ENCODE data around the gene CCDC192. TPM values are rescaled to one million over a fixed set of nuclear protein-coding genes. Genes with fewer than 3 reads are reported as not detected.

The CCDC192 gene
- total and polyA plus RNA-seq, 3 experiments from 2014 or later: not detected

DNA sequence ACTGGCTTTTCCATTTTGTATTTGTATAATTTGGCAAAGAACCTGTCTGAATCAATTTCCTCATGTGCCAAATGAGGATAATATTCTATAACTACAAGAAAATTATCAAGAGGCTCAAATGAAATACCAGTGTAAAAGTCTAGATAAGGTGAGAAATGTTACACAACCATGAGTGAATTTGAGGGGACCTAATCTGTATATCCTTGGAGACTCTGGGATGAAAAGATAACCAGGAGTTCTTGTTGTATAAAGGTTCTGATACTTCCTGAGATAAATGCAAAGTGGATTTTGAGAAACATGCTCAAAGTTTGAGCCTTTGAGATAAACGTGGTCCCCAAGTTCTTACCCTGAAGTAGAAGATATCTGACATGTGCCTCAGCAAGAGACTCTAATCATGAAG is 260.0 kb downstream of the CCDC192 start:
- Histone ChIP-seq H3K4me3 (ENCODE audit: low read length) (no peak overlapping the region), H3K27ac (ENCODE audit: low read depth, low read length) (no peak overlapping the region), H3K36me3 (ENCODE audit: insufficient read depth, low read length) (no peaks in the 10 kb centered on the region), H3K27me3 (ENCODE audit: insufficient read depth, low read length, poor library complexity, severe bottlenecking) (no peaks in the 10 kb centered on the region), H3K9me3 (ENCODE audit: low read length) (no peaks in the 10 kb centered on the region), H3K4me1 (ENCODE audit: insufficient read depth, low read length) (peaks cover 6% of the 10 kb centered on the region)
- Mint-ChIP-seq H3K4me3 (no peak overlapping the region), H3K9me3 (peaks cover 0 to 2% (median 0%) of the 10 kb centered on the region in 5 donors), H3K36me3 (peaks cover 11 to 26% (median 21%) of the 10 kb centered on the region in 3 donors), H3K4me1 (peaks cover 0 to 17% (median 16%) of the 10 kb centered on the region in 3 donors), H3K27ac (no peak overlapping the region), H3K27me3 (no peaks in the 10 kb centered on the region)
- POLR2A ChIA-PET: no interaction called here
- CTCF ChIA-PET: no interaction called here
- DNase-seq: no peak

DNA sequence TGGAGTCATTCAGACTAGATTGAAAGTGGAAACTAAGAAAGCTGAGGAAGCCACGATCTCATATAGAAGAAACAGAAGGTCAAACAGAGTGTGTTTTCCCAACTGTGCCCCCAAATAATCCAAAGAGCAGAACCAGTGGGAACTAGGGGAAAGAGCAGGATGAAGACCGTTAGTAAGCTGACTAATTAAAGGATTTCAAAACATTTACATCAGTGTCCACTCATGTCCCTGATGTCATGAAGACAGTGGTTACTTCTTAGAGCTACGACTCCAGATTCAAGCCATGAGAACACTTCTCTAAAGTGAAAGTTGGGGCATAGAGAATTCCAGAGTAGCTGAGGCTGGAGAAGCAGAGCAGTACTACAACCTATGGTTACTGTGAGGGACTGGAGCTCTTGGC is 260.7 kb downstream of the CCDC192 start:
- POLR2A ChIA-PET: no interaction called here
- Histone ChIP-seq H3K27ac (ENCODE audit: low read depth, low read length) (no peak overlapping the region), H3K27me3 (ENCODE audit: insufficient read depth, low read length, poor library complexity, severe bottlenecking) (no peaks in the 10 kb centered on the region), H3K9me3 (ENCODE audit: low read length) (no peaks in the 10 kb centered on the region), H3K36me3 (ENCODE audit: insufficient read depth, low read length) (no peaks in the 10 kb centered on the region), H3K4me1 (ENCODE audit: insufficient read depth, low read length) (peaks cover 6% of the 10 kb centered on the region), H3K4me3 (ENCODE audit: low read length) (no peak overlapping the region)
- no peak overlapping the region for H3K4me3 Mint-ChIP-seq
- CTCF ChIA-PET: no interaction called here
- H3K4me1 Mint-ChIP-seq: peaks cover 0 to 17% (median 14%) of the 10 kb centered on the region in 3 donors
- no peaks in the 10 kb centered on the region for H3K27me3 Mint-ChIP-seq
- H3K9me3 Mint-ChIP-seq: peaks cover 0 to 2% (median 0%) of the 10 kb centered on the region in 5 donors
- no peak overlapping the region for H3K27ac Mint-ChIP-seq
- peaks cover 10 to 26% (median 21%) of the 10 kb centered on the region in 3 donors for H3K36me3 Mint-ChIP-seq
- no peak for DNase-seq

DNA sequence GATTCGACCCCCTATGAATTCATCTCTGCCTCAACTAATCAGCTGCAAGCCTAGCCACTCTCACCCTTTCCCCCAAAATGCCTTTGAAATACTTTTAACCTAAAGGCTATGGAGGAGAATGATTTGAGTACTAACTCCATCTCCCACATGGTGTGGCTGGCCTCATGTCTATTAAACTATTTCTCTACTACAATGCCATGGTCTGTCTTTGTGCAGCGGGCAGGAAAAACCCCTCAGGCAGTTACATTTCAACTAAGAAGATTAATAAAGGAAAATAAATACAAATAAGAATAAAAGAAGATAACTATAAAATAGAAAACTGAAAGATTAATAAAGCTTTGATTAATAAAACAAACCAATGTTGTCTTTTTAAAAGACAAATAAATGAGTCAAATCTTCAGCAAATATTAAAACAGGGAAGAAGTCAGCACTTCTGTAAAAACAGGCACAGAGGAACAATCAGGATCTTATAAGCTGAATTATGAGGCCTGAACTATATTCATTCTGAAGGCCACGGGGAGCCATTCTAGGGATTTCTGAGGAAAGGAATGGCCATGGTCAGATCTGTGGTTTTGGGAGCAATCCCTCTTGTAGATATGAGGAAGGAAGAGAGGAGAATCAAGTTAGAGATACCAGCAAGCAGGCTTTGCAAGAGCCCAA is 264.3 kb downstream of the CCDC192 start:
- H3K36me3 Mint-ChIP-seq: peaks cover 17 to 28% (median 21%) of the 10 kb centered on the region in 3 donors
- POLR2A ChIA-PET: no interaction called here
- Histone ChIP-seq H3K4me1 (ENCODE audit: insufficient read depth, low read length) (no peaks in the 10 kb centered on the region), H3K27ac (ENCODE audit: low read depth, low read length) (no peak overlapping the region), H3K4me3 (ENCODE audit: low read length) (no peak overlapping the region), H3K36me3 (ENCODE audit: insufficient read depth, low read length) (no peaks in the 10 kb centered on the region), H3K27me3 (ENCODE audit: insufficient read depth, low read length, poor library complexity, severe bottlenecking) (no peaks in the 10 kb centered on the region), H3K9me3 (ENCODE audit: low read length) (no peaks in the 10 kb centered on the region)
- H3K27ac Mint-ChIP-seq: no peak overlapping the region
- H3K9me3 Mint-ChIP-seq: peaks cover 0 to 2% (median 0%) of the 10 kb centered on the region in 5 donors
- DNase-seq: no peak
- no peak overlapping the region for H3K4me3 Mint-ChIP-seq
- CTCF ChIA-PET: no interaction called here
- no peaks in the 10 kb centered on the region for H3K27me3 Mint-ChIP-seq
- no peaks in the 10 kb centered on the region for H3K4me1 Mint-ChIP-seq

DNA sequence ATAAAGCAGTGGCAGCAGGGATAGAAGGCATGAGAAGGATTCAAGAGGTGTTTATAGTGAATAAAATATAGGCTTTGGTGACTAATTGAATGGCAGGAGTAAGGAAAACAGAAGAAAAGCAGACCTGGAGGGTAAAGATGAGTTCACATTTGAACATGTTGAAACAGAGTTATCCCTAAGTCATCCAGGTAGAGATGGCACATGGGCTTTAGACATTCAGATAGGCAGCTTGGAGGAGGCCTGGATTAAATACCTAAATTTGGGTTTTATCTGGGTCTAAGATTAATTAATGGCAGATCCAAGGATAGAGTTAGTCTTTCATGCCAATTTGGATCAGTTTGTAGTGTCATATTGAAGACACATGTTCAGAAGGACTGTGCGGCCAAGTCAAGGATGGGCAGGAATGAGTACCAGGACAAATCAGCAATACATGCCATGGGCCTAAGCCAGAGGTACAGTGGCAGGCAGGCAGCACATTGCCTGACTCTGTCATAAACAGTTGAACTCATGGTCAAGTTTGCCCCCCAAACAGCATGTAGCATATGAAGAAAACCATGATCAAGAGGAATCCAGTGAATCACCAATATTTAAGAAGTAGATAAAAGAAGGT is 264.9 kb downstream of the CCDC192 start:
- Histone ChIP-seq H3K36me3 (ENCODE audit: insufficient read depth, low read length) (no peaks in the 10 kb centered on the region), H3K4me3 (ENCODE audit: low read length) (no peak overlapping the region), H3K9me3 (ENCODE audit: low read length) (no peaks in the 10 kb centered on the region), H3K27me3 (ENCODE audit: insufficient read depth, low read length, poor library complexity, severe bottlenecking) (no peaks in the 10 kb centered on the region), H3K27ac (ENCODE audit: low read depth, low read length) (no peak overlapping the region), H3K4me1 (ENCODE audit: insufficient read depth, low read length) (no peaks in the 10 kb centered on the region)
- ChIA-PET POLR2A (no interaction called here), CTCF (no interaction called here)
- Mint-ChIP-seq H3K27ac (no peak overlapping the region), H3K27me3 (no peaks in the 10 kb centered on the region), H3K36me3 (peaks cover 17 to 29% (median 21%) of the 10 kb centered on the region in 3 donors), H3K9me3 (peaks cover 0 to 2% (median 0%) of the 10 kb centered on the region in 5 donors), H3K4me1 (no peaks in the 10 kb centered on the region), H3K4me3 (no peak overlapping the region)
- DNase-seq: no peak

DNA sequence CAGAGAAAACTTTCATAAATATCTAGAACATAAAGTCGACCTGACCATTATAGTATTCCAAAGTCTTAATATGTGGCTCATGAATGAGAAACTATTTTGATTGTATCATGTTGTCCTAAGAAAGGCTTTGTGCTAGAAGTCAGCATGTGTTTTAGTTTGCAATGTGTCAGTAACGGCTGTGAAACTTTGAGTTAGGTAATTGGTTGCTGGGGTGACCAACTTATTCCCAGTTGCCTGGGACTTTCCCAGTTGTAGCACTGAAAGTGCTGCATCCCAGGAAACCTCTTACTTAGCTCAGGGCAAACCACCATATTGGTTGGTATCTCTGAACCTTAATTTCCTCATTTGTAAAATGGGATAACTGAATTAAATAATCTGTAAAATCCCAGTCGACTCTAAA is 265.8 kb downstream of the CCDC192 start:
- H3K9me3 ChIP-seq (ENCODE audit: low read length): no peaks in the 10 kb centered on the region
- H3K27me3 ChIP-seq (ENCODE audit: insufficient read depth, low read length, poor library complexity, severe bottlenecking): no peaks in the 10 kb centered on the region
- DNase-seq: no peak
- Mint-ChIP-seq H3K4me3 (no peak overlapping the region), H3K9me3 (peaks cover 0 to 2% (median 0%) of the 10 kb centered on the region in 5 donors), H3K4me1 (no peaks in the 10 kb centered on the region), H3K27ac (no peak overlapping the region), H3K36me3 (peaks cover 15 to 24% (median 19%) of the 10 kb centered on the region in 3 donors), H3K27me3 (no peaks in the 10 kb centered on the region)
- ChIA-PET CTCF (no interaction called here), POLR2A (no interaction called here)
- H3K27ac ChIP-seq (ENCODE audit: low read depth, low read length): no peak overlapping the region
- no peaks in the 10 kb centered on the region for H3K36me3 ChIP-seq (ENCODE audit: insufficient read depth, low read length)
- H3K4me3 ChIP-seq (ENCODE audit: low read length): no peak overlapping the region
- no peaks in the 10 kb centered on the region for H3K4me1 ChIP-seq (ENCODE audit: insufficient read depth, low read length)

DNA sequence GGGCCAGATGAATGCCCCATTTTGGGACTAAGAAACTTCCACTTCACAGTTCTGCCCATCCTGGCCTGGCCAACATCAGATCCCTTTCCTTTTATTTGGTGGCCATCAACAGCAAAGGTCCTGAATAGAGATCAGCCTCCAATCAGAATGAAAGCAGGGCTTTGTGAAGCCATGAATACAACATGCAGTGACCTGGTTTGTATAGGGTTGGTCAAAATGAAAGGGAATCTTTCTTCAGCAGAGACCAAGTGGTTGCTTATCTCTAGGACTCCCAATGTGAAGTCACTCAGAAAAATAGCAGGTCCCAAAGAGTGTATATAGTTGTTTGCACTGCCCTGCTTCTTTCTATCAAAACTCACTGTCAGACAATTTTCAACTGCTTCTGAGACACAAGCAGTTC is 266.5 kb downstream of the CCDC192 start:
- no peak overlapping the region for H3K4me3 Mint-ChIP-seq
- peaks cover 15 to 23% (median 18%) of the 10 kb centered on the region in 3 donors for H3K36me3 Mint-ChIP-seq
- DNase-seq: no peak
- ChIA-PET CTCF (no interaction called here), POLR2A (no interaction called here)
- H3K27ac Mint-ChIP-seq: no peak overlapping the region
- H3K27ac ChIP-seq (ENCODE audit: low read depth, low read length): no peak overlapping the region
- H3K36me3 ChIP-seq (ENCODE audit: insufficient read depth, low read length): no peaks in the 10 kb centered on the region
- H3K4me1 Mint-ChIP-seq: no peaks in the 10 kb centered on the region
- H3K9me3 Mint-ChIP-seq: peaks cover 0 to 2% (median 0%) of the 10 kb centered on the region in 5 donors
- no peaks in the 10 kb centered on the region for H3K27me3 Mint-ChIP-seq
- no peaks in the 10 kb centered on the region for H3K9me3 ChIP-seq (ENCODE audit: low read length)
- no peak overlapping the region for H3K4me3 ChIP-seq (ENCODE audit: low read length)
- no peaks in the 10 kb centered on the region for H3K27me3 ChIP-seq (ENCODE audit: insufficient read depth, low read length, poor library complexity, severe bottlenecking)
- H3K4me1 ChIP-seq (ENCODE audit: insufficient read depth, low read length): no peaks in the 10 kb centered on the region

DNA sequence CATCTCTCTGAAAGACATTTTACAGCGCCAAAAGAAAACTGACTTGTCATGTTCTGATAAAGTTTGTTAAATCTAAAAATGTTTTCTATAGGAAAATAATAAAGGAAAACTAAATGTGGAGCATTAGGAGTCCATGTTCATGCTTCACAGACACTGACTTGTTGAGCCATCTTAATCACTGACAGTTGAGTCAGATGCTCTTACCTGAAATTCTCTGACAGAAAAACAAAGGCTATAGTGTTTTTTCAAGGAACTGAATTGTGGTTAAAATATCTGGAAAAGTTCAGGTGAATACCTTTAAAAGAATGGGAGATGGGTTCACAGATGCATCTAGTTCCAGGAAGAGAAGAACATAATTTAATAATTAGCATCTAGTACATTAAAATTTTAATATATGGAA is 266.9 kb downstream of the CCDC192 start:
- no peaks in the 10 kb centered on the region for H3K27me3 ChIP-seq (ENCODE audit: insufficient read depth, low read length, poor library complexity, severe bottlenecking)
- H3K9me3 Mint-ChIP-seq: peaks cover 0 to 2% (median 0%) of the 10 kb centered on the region in 5 donors
- H3K36me3 Mint-ChIP-seq: peaks cover 12 to 19% (median 17%) of the 10 kb centered on the region in 3 donors
- no peaks in the 10 kb centered on the region for H3K27me3 Mint-ChIP-seq
- H3K4me3 Mint-ChIP-seq: no peak overlapping the region
- POLR2A ChIA-PET: no interaction called here
- CTCF ChIA-PET: no interaction called here
- H3K27ac Mint-ChIP-seq: no peak overlapping the region
- H3K4me1 ChIP-seq (ENCODE audit: insufficient read depth, low read length): no peaks in the 10 kb centered on the region
- no peaks in the 10 kb centered on the region for H3K9me3 ChIP-seq (ENCODE audit: low read length)
- no peak for DNase-seq
- no peak overlapping the region for H3K4me3 ChIP-seq (ENCODE audit: low read length)
- no peaks in the 10 kb centered on the region for H3K4me1 Mint-ChIP-seq
- no peaks in the 10 kb centered on the region for H3K36me3 ChIP-seq (ENCODE audit: insufficient read depth, low read length)
- H3K27ac ChIP-seq (ENCODE audit: low read depth, low read length): no peak overlapping the region

DNA sequence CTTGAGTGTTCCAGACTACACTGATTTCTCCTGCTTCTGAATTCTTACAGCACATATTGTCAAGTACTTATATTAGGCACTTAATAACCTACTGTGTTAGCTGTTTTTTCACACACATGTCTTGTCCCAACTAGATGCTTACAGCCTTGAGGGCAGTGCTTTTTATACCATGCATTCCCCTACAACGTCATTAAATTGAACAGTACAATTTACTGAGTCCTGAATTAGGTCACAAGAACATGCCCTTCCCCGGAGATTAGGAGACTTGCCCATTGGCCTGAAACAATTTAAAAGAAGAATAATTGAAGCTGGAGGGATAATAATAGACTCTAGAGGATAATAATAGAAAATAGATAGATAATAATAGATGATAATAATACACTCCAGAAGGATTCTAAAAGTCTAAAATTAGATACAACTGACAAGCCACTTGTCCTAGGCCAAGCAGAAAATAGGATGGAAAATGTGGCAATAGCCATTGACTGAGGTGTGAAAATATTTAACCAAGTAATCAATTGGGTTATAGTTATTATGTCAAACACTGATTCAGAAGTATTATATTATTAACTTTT is 267.7 kb downstream of the CCDC192 start:
- Mint-ChIP-seq H3K36me3 (peaks cover 7 to 14% (median 11%) of the 10 kb centered on the region in 3 donors), H3K4me3 (no peak overlapping the region), H3K4me1 (no peaks in the 10 kb centered on the region), H3K27ac (peak overlapping the region in 2 of 8 donors; percentile 25 to 29), H3K27me3 (no peaks in the 10 kb centered on the region), H3K9me3 (peaks cover 0 to 2% (median 0%) of the 10 kb centered on the region in 5 donors)
- Histone ChIP-seq H3K4me1 (ENCODE audit: insufficient read depth, low read length) (no peaks in the 10 kb centered on the region), H3K9me3 (ENCODE audit: low read length) (no peaks in the 10 kb centered on the region), H3K36me3 (ENCODE audit: insufficient read depth, low read length) (no peaks in the 10 kb centered on the region), H3K4me3 (ENCODE audit: low read length) (no peak overlapping the region), H3K27me3 (ENCODE audit: insufficient read depth, low read length, poor library complexity, severe bottlenecking) (no peaks in the 10 kb centered on the region), H3K27ac (ENCODE audit: low read depth, low read length) (no peak overlapping the region)
- DNase-seq: no peak
- ChIA-PET CTCF (no interaction called here), POLR2A (no interaction called here)
